ENCODE results near the gene SEC63.
"Not testable (repeated sequence)": the region's sequence is repeated elsewhere in the genome, so short reads cannot be mapped to it uniquely, and the experiment has no call there.

Gene SEC63

DNA sequence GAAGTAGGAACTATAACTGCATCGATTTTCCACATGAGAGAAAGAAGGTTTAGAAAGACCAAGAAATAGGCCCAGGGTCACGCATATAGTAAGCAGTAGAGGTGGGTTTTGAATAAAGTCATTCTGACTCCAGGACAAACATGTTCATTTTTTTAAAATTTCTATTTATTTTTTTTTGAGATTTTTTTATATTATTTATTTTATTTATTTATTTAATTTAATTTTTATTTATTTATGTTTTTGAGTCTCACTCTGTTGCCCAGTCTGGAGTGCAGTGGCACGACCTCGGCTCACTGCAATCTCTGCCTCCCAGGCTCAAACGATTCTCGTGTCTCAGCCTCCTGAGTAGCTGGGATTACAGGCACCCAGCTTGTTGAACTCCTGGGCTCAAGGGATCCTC, 13.2 kb upstream of the SEC63 start:
- no peak for DNase-seq

DNA sequence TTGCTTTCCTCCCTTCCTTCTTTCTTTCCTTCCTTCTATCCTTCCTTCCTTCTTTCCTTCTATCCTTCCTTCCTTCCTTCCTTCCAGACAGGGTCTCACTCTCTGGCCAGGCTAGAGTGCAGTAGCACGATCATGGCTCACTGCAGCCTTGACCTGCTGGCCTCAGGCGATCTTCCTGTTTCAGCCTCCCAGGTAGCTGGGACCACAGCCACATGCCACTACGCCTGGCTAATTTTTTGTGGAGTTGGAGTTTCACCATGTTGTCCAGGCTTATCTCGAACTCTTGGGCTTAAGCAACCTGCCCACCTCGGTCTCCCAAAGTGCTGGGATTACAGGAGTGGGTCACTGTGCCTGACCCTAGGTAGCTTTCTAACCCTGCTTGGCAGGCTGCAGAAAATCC, 12.2 kb upstream of the SEC63 start:
- DNase-seq = no peak

DNA sequence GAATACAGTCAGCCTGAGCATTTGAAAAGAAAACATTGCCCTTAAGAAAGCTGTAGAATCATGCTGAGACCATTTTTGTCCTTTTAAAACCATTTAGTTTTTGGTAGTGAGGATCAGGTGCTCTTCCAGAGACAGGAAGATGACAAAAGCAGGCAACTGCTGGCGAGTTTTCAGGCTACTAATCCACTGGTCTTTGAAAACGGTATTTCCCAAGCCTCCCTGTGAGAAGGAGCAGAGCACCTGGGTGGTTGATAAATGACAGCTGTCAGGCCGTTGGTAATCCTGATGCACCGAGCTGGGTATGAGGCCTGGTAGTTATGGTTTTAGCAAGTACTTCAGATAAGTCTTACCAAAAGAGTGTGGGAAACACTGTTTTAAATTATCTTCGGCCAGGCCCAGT, 10.1 kb upstream of the SEC63 start:
- no peak for DNase-seq

DNA sequence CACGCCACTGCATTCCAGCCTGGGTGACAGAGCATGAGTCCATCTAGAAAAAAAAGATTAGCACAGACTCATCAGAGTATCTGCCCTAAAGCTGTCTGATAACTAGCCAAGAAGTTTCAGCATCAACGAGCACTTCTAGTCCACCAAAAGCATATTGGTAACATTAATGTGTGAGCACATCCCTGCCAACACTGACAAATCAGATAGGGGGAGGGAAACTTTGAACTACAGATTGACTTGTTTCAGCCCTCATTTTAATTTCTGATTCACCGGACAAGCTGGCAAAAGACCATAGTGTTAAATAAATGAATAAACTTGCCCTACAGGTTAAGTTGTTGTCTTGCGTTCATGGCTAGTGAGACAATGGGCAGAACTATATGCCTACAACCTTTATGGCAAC, 7.7 kb upstream of the SEC63 start:
- DNase-seq = no peak

DNA sequence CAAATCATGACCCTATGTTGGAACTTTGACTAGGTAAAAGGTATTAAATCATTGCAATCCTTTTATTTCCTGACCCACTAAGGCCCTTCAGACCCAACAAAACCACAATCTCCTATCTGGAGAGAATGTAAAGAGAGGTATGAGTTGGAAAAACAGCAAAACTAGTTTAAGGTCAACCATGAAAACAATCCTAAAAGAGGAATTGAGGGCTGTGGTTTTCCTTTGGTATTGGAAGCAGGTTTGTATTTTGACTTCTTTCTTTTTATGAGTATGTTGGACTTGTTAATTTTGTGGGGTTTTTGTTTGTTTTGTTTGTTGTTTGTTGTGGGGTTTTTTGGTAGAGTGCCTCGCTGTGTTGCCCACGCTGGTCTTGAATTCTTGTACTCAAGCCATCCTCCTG, 4.7 kb upstream of the SEC63 start:
- DNase-seq = no peak

DNA sequence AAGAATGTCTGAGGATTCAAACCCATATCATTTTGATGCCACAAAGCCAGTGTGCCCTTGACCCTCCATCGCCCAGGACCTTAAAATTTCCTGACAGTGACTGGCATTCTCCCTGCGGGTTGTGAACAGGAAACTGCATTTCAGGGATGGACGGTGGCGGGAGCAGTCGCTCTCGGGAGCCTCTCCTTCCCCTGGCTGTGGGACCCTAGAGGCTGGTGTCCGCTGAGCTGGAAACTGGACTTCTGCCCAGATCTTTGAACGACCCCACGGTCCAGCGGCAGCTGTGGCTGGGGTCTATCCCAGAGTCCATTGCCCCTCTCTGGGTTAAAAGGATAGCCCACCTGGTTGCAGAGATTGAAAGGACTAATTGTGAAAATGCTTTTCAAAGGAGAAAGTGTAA, 1.4 kb upstream of the SEC63 start:
- DNase-seq = no peak

DNA sequence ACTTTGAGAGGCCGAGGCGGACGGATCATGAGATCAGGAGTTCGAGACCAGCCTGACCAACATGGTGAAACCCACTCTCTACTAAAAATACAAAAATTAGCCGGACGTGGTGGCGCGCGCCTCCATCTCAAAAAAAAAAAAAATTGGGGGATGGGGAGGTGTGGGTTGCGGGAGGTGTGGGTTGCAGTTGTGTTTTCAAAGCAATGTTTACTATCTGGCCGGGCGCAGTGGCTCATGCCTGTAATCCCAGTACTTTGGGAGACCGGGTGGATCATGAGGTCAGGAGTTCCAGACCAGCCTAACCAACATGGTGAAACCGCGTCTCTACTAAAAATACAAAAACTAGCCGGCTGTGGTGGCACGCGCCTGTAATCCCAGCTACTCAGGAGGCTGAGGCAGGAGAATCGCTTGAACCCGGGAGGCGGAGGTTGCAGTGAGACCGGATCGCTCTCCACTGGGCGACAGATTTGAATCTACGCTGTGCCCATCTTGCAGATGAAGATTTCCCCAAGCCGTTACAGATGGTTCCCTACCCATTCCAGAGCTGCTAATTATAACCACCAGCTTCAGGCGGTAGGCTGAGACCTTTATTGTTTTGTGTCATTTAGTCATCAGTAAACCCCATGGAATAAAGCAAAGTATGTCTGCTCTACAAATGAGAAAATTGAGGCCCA, 818 bp upstream of the SEC63 start:
- DNase-seq = not testable (repeated sequence)

DNA sequence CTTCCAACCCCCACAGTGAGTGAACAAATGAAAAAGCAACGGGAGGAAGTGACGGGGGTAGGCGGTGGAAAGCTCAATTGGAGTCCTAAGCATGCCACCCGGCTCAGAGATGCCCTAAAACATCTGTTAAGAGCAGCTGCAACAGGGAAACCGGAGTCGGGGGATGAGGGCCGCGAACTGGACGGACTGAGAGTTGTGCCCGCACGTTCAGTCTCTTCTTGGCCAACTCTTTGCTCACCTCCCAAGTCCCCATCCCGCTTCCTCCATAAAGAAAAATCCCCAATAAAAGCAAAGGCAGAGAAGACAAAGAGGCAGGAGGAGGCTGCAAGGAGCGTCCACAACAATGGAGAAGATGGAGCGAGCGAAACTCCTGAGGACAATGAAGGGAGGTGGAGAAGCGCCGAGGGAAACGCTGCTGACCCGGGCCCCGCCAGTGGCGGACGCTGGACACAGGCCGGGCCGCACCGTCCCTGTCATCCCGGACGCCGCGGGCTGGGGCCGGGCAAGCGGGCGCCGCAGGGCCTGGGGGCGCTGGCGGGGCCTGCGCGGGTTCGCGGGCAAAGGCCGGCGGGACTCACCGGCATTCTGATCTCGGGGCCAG, 600 bp downstream of the SEC63 start:
- peak; percentile 86 for DNase-seq

DNA sequence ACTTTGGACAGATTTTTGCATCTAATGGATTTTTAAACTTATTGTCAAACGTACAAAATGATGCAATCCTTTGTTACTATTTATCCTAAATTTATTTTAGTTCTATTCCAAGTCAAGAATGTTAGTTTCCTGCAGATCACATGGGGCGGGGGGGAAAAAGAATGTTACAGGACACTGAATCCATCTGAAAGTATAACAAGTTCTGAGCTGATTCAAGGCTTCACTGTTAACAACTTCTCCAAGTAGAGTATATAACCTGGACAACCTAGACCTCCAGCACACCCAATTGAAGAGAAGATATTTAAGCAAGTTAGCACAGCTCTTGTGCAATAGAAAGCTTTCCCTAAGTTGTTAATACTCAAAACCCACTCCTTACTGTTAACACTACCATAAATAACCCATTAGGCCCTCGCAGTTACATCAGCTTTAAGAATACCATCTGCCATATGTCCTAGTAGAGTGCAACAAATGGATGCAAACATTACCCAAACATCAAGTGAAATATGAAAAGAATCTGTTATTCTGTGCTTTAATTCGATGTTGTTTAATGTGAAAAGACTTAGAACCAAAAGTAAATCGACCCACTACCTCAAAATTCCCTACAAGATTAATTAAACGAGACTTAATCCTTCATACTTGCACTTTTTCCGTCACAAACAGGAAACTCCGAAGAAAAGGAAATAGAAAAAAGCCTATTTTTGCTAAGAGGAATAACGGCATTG, 1.3 kb downstream of the SEC63 start:
- DNase-seq = no peak

DNA sequence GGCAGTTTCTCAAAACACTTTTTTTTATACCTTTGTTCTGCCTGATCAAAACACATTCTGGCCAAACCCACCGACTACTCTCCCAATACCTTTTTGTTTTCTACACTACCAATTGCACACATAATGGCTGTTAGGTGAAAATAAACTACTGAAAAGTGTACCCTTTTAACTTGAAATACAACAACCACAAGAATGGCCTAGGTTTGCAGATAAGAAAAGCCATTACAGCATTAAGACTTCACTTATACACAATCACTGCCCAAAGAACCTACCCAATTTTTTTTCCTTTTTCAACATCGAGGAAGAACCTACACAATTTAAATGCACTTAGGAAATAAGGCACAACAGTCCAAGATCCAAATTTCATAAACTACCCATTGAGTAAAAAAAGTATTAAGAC, 1.8 kb downstream of the SEC63 start:
- DNase-seq = no peak

DNA sequence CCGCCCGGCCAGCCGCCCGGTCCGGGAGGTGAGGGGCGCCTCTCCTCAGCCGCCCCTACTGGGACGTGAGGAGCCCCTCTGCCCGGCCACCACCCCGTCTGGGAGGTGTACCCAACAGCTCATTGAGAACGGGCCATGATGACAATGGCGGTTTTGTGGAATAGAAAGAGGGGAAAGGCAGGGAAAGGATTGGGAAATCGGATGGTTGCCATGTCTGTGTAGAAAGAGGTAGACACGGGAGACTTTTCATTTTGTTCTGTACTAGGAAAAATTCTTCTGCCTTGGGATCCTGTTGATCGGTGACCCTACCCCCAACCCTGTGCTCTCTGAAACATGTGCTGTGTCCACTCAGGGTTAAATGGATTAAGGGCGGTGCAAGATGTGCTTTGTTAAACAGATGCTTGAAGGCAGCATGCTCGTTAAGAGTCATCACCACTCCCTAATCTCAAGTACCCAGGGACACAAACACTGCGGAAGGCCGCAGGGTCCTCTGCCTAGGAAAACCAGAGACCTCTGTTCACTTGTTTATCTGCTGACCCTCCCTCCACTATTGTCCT, 4.1 kb downstream of the SEC63 start:
- DNase-seq = not testable (repeated sequence)

DNA sequence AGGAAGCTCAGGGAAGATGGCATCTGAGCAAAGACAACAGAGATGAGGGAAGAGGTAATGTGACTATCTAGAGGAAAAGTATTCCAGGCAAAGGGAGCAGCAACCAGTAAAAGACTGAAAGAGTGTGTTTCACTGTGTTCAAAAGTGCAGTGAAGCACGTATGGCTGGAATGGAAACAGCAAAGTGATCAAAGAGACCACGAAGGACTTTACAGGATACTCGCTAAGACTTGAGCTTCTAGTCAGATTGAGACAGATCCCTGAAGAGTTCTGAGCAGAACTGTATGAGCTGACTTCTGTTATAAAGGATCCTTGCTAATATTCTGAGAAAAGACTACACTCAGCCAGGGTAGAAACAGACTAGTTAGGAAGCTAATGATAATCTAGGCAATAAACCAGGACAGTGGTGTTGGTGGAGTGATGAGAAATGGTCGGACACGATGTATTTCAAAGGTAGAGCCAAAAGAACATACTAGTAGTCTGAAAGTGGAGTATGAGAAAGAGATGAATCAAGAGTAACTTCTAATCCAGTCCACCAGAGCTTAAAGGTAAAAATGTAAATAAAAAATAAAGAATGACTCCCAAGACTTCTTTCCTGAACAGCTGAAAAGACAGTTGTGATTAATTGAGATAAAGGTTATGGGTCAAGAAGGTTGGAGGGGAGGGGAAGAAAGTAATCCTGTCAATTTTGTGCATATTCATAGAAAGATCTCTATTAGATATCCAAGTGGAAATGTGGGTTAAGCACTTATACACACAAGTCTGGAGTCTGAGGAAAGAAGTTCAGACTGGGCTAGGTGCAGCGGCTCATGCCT, 14.2 kb downstream of the SEC63 start:
- DNase-seq = no peak

DNA sequence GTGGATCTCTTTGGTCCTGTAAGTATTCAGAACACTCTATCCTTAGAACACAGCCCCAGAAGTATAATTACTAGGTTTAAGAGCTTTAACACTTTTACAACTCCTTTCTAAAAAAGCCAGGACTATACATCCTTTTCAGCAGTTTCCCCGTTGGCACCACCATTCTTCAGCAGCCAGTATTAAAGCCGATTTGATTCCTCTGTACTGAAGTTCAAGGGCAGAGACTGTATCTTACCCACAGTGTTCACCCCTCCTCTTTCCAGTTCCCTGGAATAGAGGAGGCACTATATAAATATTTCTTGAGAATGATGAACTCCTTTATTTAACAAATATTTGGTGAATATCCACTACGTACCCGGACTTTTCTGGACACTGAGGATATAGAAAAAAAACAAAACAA, 15.9 kb downstream of the SEC63 start:
- no peak for DNase-seq

DNA sequence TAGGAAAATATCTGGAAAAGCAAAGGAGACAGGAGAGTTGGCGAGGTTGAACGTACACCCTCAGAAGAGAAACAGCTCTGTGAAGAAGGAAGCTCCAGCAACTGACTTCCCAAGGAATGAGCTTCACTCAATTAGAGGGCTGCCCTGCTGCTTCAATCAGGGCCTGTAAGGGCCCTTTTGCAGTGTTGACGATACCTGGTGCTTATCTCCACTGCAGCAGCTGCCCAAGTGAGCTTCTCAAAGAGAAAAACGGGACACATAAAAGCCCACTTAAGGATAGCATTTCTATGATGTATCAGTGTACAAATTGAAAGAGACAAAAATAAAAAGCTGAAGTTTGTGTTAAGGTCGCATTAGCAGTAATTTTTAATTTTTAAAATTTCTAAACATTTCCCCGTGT, 16.4 kb downstream of the SEC63 start:
- no peak for DNase-seq

DNA sequence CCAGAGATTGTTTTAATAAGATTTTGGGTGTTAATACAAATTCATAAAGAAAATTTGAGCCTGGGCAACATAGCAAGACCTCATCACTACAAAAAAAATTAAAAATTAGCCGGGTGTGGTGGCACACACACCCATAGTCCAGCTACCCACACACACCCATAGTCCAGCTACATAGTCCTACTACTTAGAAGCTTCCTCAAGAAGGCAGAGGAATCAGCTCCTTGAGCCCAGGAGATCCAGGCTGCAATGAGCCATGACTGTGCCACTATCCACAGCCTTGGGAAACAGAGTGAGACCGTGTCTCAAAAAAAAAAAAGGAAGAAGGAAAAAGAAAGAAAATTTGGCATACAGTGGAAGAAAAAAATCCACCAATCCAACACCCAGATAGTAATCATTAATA, 16.8 kb downstream of the SEC63 start:
- DNase-seq = no peak

DNA sequence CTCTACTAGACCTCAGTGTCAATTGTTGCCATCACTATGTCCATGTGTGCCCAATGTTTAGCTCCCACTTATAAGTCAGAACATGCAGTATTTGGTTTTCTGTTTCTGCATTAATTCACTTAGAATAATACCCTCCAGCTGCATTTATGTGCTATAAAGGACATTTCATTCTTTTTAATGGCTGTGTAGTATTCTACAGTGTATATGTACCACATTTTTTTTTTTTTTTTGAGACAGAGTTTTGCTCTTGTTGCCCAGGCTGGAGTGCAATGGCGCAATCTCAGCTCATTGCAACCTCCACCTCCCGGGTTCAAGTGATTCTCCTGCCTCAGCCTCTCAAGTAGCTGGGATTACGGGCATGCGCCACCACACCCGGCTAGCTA, 21.1 kb downstream of the SEC63 start:
- not testable (repeated sequence) for DNase-seq

DNA sequence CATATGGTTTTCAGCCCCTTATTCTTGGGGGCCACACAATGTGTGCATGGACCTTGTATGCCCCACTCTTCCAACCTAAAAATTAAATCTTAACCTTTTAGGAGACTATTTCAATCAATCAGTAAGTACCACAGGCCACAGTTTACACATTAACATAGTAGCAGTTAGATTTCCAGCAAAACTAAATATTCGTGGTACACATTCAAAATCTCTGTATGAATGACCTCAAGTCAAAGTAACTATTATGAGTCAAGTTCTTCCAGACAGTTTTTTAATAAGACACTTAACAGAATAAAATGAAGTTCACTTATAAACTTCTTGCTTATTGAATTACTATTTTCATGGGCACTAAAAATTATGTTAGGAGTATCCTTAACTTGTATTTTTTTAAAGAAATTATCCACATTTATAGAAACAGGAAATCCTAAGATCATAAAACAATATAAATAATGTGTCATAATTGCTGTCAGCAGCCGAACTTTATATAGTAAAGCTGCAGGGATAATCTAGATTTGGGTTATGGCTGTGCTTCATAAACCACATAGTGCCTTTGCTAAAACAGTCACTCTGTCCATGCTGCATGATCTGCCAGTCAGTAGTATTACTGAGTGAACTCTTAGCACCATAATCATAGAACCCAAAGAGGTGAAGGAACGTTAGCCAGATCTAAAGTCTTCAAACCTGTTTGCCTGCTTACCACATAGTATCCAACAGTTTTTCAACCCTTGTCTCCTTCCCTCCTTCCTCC, 21.7 kb downstream of the SEC63 start:
- no peak for DNase-seq

DNA sequence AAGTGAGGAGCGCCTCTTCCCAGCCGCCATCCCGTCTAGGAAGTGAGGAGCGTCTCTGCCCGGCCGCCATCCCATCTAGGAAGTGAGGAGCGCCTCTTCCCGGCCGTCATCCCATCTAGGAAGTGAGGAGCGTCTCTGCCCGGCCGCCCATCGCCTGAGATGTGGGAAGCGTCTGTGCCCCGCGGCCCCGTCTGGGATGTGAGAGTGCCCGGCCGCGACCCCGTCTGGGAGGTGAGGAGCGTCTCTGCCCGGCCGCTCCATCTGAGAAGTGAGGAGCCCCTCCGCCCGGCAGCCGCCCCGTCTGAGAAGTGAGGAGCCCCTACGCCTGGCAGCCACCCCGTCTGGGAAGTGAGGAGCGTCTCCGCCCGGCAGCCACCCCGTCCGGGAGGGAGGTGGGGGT, 23.8 kb downstream of the SEC63 start:
- not testable (repeated sequence) for DNase-seq

DNA sequence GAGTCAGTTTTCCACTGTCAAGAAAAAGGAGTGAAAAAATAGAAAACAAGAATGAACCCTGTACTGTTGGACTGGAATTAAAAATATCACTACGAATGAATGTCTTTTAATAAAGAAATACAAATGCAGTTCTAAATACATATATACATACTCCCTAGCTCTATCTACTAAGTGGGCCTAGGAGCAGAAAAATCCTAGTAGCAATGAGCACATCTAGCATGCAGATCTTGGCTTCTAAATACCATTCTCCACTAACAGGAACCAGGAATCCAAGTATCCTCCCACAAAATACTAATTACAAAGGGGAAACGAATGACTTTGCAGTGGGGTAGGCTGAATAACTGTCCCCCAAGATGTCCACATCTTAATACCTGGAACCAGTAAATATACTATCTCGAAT, 25.4 kb downstream of the SEC63 start:
- no peak for DNase-seq

DNA sequence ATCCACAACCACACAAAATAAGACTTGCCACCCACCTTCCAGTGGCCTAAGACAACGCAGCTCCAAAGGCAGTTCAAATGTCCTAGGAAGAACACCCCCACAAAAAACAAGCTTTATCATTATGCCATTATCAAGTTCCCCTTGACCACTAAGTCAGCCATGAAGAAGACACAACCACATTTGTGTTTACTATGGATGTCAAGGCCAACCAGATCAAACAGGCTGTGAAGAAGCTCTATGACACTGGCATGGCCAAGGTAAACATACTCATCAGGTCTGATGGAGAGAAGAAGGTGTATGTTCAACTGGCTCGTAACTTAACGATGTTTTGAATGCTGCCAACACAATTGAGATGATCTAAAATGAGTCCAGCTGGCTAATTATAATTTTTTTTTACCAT, 26.1 kb downstream of the SEC63 start:
- DNase-seq = no peak

DNA sequence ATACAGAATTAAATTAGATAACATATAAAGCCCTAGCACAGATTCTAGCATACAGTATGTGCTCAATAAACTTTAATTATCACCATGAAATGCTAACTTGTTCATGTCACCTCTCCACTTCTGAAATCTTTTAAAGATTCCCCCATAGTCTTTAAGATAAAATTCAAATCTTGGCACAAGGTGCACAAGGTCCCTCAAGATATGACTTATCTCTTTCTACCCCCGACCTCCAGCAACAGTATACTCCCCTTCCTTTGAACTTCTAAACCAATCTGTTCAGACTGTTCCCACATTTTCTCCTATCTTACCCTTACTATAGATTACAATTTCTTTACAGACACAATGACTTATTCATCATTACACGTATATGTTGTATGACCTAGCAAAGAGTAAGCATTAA, 29.0 kb downstream of the SEC63 start:
- DNase-seq = no peak

DNA sequence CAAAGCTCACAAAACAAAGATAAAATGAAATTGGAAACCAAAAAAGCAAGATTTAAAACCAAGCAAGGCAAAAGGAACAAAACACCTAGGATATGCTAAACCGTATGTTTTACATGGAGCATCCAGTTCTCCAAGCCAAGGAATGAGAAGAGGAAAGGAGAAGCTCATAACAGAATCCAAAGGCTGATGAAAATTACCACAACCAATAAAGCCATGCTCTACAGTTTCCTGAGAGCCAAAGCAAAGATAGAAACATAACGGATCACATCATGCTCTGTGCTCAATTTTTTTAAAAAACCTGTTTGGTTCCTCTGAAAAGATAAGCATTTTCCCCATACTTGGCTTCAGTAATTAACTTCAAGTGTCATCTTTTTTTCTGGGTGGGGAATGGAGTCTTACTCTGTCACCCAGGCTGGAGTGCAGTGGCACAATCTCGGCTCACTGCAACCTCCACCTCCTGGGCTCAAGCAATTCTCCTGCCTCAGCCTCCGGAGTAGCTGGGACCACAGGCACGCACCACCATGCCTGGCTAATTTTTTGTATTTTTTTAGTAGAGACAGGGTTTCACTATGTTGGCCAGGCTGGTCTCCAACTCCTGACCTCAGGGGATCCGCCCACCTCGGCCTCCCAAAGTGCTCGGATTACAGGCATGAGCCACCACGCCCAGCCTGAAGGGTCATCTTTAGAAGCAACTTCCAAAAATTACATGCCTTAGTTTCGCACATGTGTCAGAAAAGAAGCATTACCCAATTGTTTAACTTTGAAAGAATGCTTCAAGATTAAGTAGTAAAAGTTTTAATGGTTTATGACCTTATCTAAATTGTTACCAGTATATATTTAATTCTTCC, 31.1 kb downstream of the SEC63 start:
- not testable (repeated sequence) for DNase-seq
